HCT116 (cell line): ENCODE measurements around the gene TMEM62. TPM values are rescaled to one million over a fixed set of nuclear protein-coding genes. Genes with fewer than 3 reads are reported as not detected.

ENCODE experiments used
- ATAC-seq: fragments of 200-7000 bp; cut with Tn5 transposase; 2 replicates; pipeline ENCODE4 v1.9.1; 2020; ENCODE audit warnings: mild to moderate bottlenecking, moderate library complexity
- BruUV-seq: library from RNA; stranded (reverse); fragments of 400-500 nt; replicated peaks from 2 replicates; lab custom pipeline; 2021; lab: Mats Ljungman, UMichigan
- CTCF ChIA-PET: fragments of 300-600 bp; sonication (Branson Sonifier 250); formaldehyde crosslinking; loops from one replicate; lab custom pipeline; 2021; ENCODE audit warnings: antibody characterized with exemption; lab: Charles Lee
- POLR2A ChIA-PET: fragments of 300-600, 350-600 bp; sonication (Branson Sonifier 250); formaldehyde crosslinking; loops from one replicate; lab custom pipeline; 2021; ENCODE audit warnings: antibody characterized with exemption; lab: Charles Lee
- RAD21 ChIA-PET, 2 experiments: fragments of 300-600 bp; sonication (Branson Sonifier 250); formaldehyde crosslinking; loops; one replicate each; lab custom pipeline; 2023; ENCODE audit warnings: low total read pairs in 2 of 2; ENCODE audit not compliant: uncharacterized antibody in 2 of 2, unreplicated experiment in 2 of 2, low non-redundant PET in 1 of 2; lab: Charles Lee
- DNase-seq: peaks from one replicate; pipeline ENCODE4 v3.0.0-alpha.2; 2010; ENCODE audit warnings: low read depth, low spot score
- H2AFZ ChIP-seq: fragments of 200-600 bp; shearing (Covaris generic), sonication (generic); 2 replicates; pipeline ENCODE4 v1.6.1; 2017; ENCODE audit warnings: low read depth, mixed run types, mixed read lengths, antibody characterized with exemption, low read length; ENCODE audit not compliant: poor library complexity, severe bottlenecking
- H3K27ac ChIP-seq: 2 replicates; pipeline ENCODE4 v1.5.1; 2012; ENCODE audit warnings: low read depth, low read length
- H3K27me3 ChIP-seq: fragments of 200-600 bp; sonication (generic); 2 replicates; pipeline ENCODE4 v1.6.1; 2016; ENCODE audit warnings: mixed run types, low read length, mixed read lengths; ENCODE audit not compliant: insufficient read depth
- H3K36me3 ChIP-seq, 2 experiments: fragments of 200-500 bp in 1 of 2; fragments of 200-600 bp in 1 of 2; sonication (Bioruptor generic) in 1 of 2; sonication (generic) in 1 of 2; 2 replicates each; pipeline versions ENCODE4 v1.5.1 to v1.6.1; 2014 to 2016; ENCODE audit warnings: low read length in 2 of 2, inconsistent platforms in 1 of 2, mixed read lengths in 1 of 2, mixed run types in 1 of 2; ENCODE audit not compliant: insufficient read depth in 2 of 2, control insufficient read depth in 1 of 2
- H3K4me1 ChIP-seq, 2 experiments: fragments of 200-600 bp in 1 of 2; sonication (generic) in 1 of 2; 2 replicates each; pipeline versions ENCODE4 v1.5.1 to v1.6.1; 2012 to 2017; ENCODE audit warnings: low read length in 2 of 2, inconsistent platforms in 1 of 2, mild to moderate bottlenecking in 1 of 2, mixed read lengths in 1 of 2, mixed run types in 1 of 2, moderate library complexity in 1 of 2; ENCODE audit not compliant: insufficient read depth in 2 of 2, control insufficient read depth in 1 of 2
- H3K4me2 ChIP-seq: fragments of 200-600 bp; sonication (generic); 2 replicates; pipeline ENCODE4 v1.6.1; 2017; ENCODE audit warnings: mixed run types, low read length, mixed read lengths
- H3K4me3 ChIP-seq, 2 experiments: fragments of 200-600 bp in 1 of 2; sonication (generic) in 1 of 2; replicated peaks in 1 of 2; 2 replicates each; pipeline ENCODE4 v1.5.1; 2011 to 2016; ENCODE audit warnings: low read length in 2 of 2, control low read depth in 1 of 2, low read depth in 1 of 2, mild to moderate bottlenecking in 1 of 2, mixed read lengths in 1 of 2, mixed run types in 1 of 2
- H3K79me2 ChIP-seq: fragments of 200-600 bp; sonication (generic); 2 replicates; pipeline ENCODE4 v1.6.1; 2017; ENCODE audit warnings: mild to moderate bottlenecking, mixed run types, low read length, moderate library complexity, mixed read lengths; ENCODE audit not compliant: insufficient read depth
- H3K9ac ChIP-seq: fragments of 200-600 bp; sonication (generic); 2 replicates; pipeline ENCODE4 v1.6.1; 2016; ENCODE audit warnings: low read length, mixed read lengths
- H3K9me2 ChIP-seq: fragments of 200-600 bp; sonication (generic), shearing (Covaris generic); 2 replicates; pipeline ENCODE4 v1.6.1; 2017; ENCODE audit warnings: mixed run types, mild to moderate bottlenecking, moderate library complexity; ENCODE audit not compliant: insufficient read depth
- H3K9me3 ChIP-seq, 2 experiments: fragments of 200-500 bp in 1 of 2; fragments of 200-600 bp in 1 of 2; sonication (Bioruptor generic) in 1 of 2; sonication (generic) in 1 of 2; 2 replicates each; pipeline ENCODE4 v1.6.1; 2014 to 2017; ENCODE audit warnings: low read length in 2 of 2, mixed read lengths in 2 of 2, inconsistent platforms in 1 of 2, low read depth in 1 of 2, mild to moderate bottlenecking in 1 of 2, mixed run types in 1 of 2, moderate library complexity in 1 of 2; ENCODE audit not compliant: control insufficient read depth in 1 of 2, insufficient read depth in 1 of 2
- H4K20me1 ChIP-seq: fragments of 200-600 bp; sonication (generic), shearing (Covaris generic); 2 replicates; pipeline ENCODE4 v1.6.1; 2017; ENCODE audit warnings: mixed run types, mild to moderate bottlenecking, moderate library complexity; ENCODE audit not compliant: insufficient read depth
- ATF3 ChIP-seq: IDR thresholded peaks from 2 replicates; pipeline ENCODE4 v1.6.1; 2012
- CBX3 ChIP-seq: IDR thresholded peaks from 2 replicates; pipeline ENCODE4 v1.6.1; 2012; ENCODE audit warnings: low read depth
- CEBPB ChIP-seq: IDR thresholded peaks from 2 replicates; pipeline ENCODE4 v1.6.1; 2012; ENCODE audit warnings: low read depth
- EGR1 ChIP-seq: IDR thresholded peaks from 2 replicates; pipeline ENCODE4 v1.6.1; 2012; ENCODE audit warnings: low read depth
- ELF1 ChIP-seq: IDR thresholded peaks from 2 replicates; pipeline ENCODE4 v1.6.1; 2012; ENCODE audit warnings: low read depth, borderline replicate concordance
- EZH2 ChIP-seq: fragments of 200-600 bp; sonication (generic); IDR thresholded peaks from 2 replicates; pipeline ENCODE4 v1.6.1; 2017; ENCODE audit warnings: antibody characterized with exemption, mixed run types
- EZH2phosphoT487 ChIP-seq: fragments of 200-600 bp; IDR thresholded peaks from 2 replicates; pipeline ENCODE4 v1.6.1; 2018; ENCODE audit warnings: antibody characterized with exemption, borderline replicate concordance
- FOSL1 ChIP-seq: IDR thresholded peaks from 2 replicates; pipeline ENCODE4 v1.6.1; 2012; ENCODE audit warnings: low read depth
- JUND ChIP-seq: IDR thresholded peaks from 2 replicates; pipeline ENCODE4 v1.6.1; 2012
- POLR2A ChIP-seq: IDR thresholded peaks from 2 replicates; pipeline ENCODE4 v1.7.0; 2011; ENCODE audit warnings: borderline replicate concordance; ENCODE audit not compliant: insufficient read depth, insufficient read length; ENCODE audit errors: extremely low read depth
- POLR2AphosphoS5 ChIP-seq: IDR thresholded peaks from 2 replicates; pipeline ENCODE4 v1.6.1; 2011; ENCODE audit warnings: mild to moderate bottlenecking, low read depth, low read length, moderate library complexity
- RAD21 ChIP-seq: IDR thresholded peaks from 2 replicates; pipeline ENCODE4 v1.6.1; 2012; ENCODE audit warnings: low read depth, mild to moderate bottlenecking
- REST ChIP-seq: IDR thresholded peaks from 2 replicates; pipeline ENCODE4 v1.6.1; 2012; ENCODE audit warnings: low read depth
- SIN3A ChIP-seq: IDR thresholded peaks from 2 replicates; pipeline ENCODE4 v1.6.1; 2012; ENCODE audit warnings: low read depth
- SP1 ChIP-seq: IDR thresholded peaks from 2 replicates; pipeline ENCODE4 v1.6.1; 2012; ENCODE audit warnings: low read depth
- SRF ChIP-seq: IDR thresholded peaks from 2 replicates; pipeline ENCODE4 v1.6.1; 2012; ENCODE audit warnings: low read depth
- TCF7L2 ChIP-seq: IDR thresholded peaks from 2 replicates; pipeline ENCODE4 v1.7.0; 2011; ENCODE audit warnings: borderline replicate concordance, inconsistent platforms; ENCODE audit not compliant: insufficient read depth, insufficient read length; ENCODE audit errors: extremely low read depth
- YY1 ChIP-seq: IDR thresholded peaks from 2 replicates; pipeline ENCODE4 v1.6.1; 2011; ENCODE audit warnings: low read length, low read depth, moderate library complexity, mild to moderate bottlenecking; ENCODE audit not compliant: insufficient replicate concordance; ENCODE audit errors: extremely low read depth
- ZFX ChIP-seq: fragments of 450-650 bp; IDR thresholded peaks from 2 replicates; pipeline ENCODE4 v1.6.1; 2017
- ZNF274 ChIP-seq: fragments of 200-500 bp; sonication (Bioruptor generic); IDR thresholded peaks from 2 replicates; pipeline ENCODE4 v1.6.1; 2014; ENCODE audit warnings: mild to moderate bottlenecking, low read depth, low read length, inconsistent platforms
- intact Hi-C: fragments of 100-400 bp; cut with micrococcal nuclease; formaldehyde crosslinking; loops from 2 replicates; pipeline ENCODE4 v1.10.0; 2022
- total RNA-seq: library from RNA; stranded (reverse); gene quantifications from one replicate; pipeline ENCODE4 v1.2.1, GENCODE V29; 2021; ENCODE audit not compliant: unreplicated experiment
- TF ChIP-seq, protein P1 (sequence below): IDR thresholded peaks from 2 replicates; pipeline ENCODE4 v1.6.1; 2012
- TF ChIP-seq, protein P2 (sequence below): IDR thresholded peaks from 2 replicates; pipeline ENCODE4 v1.6.1; 2011; ENCODE audit warnings: mild to moderate bottlenecking, low read length, moderate library complexity; ENCODE audit not compliant: insufficient replicate concordance; ENCODE audit errors: extremely low read depth

The TMEM62 gene
- total RNA-seq, 1 experiment from 2014 or later = 8.8 TPM

DNA sequence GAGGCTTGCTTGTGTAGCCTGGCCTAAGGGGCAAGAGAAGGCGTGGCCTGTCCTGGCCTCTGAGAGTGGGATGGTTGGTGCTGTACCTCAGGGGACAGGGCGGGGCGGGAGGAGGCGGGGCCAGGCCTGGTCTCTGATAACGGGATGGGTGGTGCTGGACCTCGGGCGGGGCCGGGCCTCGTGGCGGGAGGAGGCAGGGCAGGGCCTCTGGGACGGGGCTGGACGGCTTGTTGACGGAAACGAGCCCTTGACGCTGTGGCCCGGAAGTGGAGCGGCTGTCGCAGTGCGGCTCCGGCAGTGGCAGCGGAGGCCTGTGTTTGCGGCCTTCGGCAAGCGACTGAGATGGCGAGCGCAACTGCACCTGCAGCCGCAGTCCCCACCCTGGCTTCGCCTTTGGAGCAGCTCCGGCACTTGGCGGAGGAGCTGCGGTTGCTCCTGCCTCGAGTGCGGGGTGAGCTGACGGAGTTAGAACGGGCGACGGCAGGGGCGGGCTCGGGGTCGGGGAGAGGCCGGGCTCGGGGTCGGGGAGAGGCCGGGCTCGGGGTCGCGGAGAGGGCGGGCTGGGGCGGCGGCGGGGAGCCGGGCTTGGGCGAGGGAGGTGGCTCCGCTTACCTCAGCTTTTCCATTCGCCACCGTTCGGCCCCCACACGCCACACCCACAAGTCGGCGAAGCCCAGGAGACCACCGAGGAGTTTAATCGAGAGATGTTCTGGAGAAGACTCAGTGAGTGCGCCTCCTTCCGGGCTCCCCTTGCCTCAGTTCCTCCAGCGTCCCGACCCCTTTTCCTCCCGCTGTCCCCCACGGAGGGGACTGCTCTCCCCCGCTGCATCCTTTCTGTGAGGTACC, 52.0 kb downstream of the TMEM62 start, which contains the start of gene CCNDBP1:
Gene CCNDBP1, plus strand, starts transcription at position 247 of the 846 bp plus-strand sequence. Its CDS starts 96 bp downstream, at position 343.
- POLR2A ChIA-PET = no interaction called here
- Histone ChIP-seq H3K9me2 (no peaks in the 10 kb centered on the region), H3K4me3 (peak within 1 kb of the TSS; percentile 75 to 82), H3K9ac (peak within 1 kb of the TSS; percentile 68), H4K20me1 (no peaks in the 10 kb centered on the region), H3K4me2 (peak within 1 kb of the TSS; percentile 92), H3K79me2 (no peaks in the 10 kb centered on the region; the same call in 1 of the 2 replicates), H3K36me3 (peaks cover 0 to 7% of the 10 kb centered on the region in 2 experiments; a peak in 2 of 4 replicates), H3K27me3 (no peaks in the 10 kb centered on the region), H2AFZ (no peak within 1 kb of the TSS), H3K9me3 (no peaks in the 10 kb centered on the region), H3K4me1 (peaks cover 10 to 19% of the 10 kb centered on the region in 2 experiments), H3K27ac (peak within 1 kb of the TSS; percentile 54)
- intact Hi-C loops = loop anchor here (5.0 kb wide), 2 partner anchors 53 to 97 kb away; partner anchors contain the start of gene TMEM62
- no TSS peak for BruUV-seq
- CTCF ChIA-PET = interaction anchor here (0.7 to 2.1 kb wide), 5 partner anchors 10 to 101 kb away, joined by 3 to 14 read pairs (median 3); partner anchors contain the start of gene UBR1
- RAD21 ChIA-PET = no interaction called here
- peak; percentile 84 for DNase-seq
- peak; percentile 98 for ATAC-seq
- TF ChIP-seq YY1 = no peak
- no peak for TF ChIP-seq FOSL1
- TF ChIP-seq EGR1 = no peak
- TF ChIP-seq JUND = no peak
- TF ChIP-seq SP1 = peak; percentile 50; the same call in 1 of the 2 replicates
- no peak for TF ChIP-seq CEBPB
- peak; percentile 14 for TF ChIP-seq TCF7L2
- TF ChIP-seq EZH2 = no peak
- no peak for TF ChIP-seq ATF3
- TF ChIP-seq, protein P1, sequence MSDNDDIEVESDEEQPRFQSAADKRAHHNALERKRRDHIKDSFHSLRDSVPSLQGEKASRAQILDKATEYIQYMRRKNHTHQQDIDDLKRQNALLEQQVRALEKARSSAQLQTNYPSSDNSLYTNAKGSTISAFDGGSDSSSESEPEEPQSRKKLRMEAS = peak; percentile 94
- TF ChIP-seq, protein P2, sequence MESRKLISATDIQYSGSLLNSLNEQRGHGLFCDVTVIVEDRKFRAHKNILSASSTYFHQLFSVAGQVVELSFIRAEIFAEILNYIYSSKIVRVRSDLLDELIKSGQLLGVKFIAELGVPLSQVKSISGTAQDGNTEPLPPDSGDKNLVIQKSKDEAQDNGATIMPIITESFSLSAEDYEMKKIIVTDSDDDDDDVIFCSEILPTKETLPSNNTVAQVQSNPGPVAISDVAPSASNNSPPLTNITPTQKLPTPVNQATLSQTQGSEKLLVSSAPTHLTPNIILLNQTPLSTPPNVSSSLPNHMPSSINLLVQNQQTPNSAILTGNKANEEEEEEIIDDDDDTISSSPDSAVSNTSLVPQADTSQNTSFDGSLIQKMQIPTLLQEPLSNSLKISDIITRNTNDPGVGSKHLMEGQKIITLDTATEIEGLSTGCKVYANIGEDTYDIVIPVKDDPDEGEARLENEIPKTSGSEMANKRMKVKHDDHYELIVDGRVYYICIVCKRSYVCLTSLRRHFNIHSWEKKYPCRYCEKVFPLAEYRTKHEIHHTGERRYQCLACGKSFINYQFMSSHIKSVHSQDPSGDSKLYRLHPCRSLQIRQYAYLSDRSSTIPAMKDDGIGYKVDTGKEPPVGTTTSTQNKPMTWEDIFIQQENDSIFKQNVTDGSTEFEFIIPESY = peak; percentile 62
- TF ChIP-seq POLR2A = peak; percentile 53
- peak; percentile 93 for TF ChIP-seq ELF1
- TF ChIP-seq CBX3 = peak; percentile 32; the same call in 1 of the 2 replicates
- TF ChIP-seq SRF = no peak
- peak; percentile 96 for TF ChIP-seq SIN3A
- TF ChIP-seq ZFX = peak; percentile 90
- no peak for TF ChIP-seq REST
- peak; percentile 92 for TF ChIP-seq POLR2AphosphoS5
- TF ChIP-seq EZH2phosphoT487 = no peak
- no peak for TF ChIP-seq ZNF274
- TF ChIP-seq RAD21 = 0 out of 2 replicates have a peak, but pooled peaks have one; percentile 7
